ENCODE results near the gene JAML.

GRCh38 chr11:118148240-118148639, 76.6 kb downstream of the JAML start:
- TF ChIP-seq CTCF (conservative IDR thresholded peaks at IDR 0.05; ENCODE audit: low read length): no peak
- TF ChIP-seq EZH2phosphoT487 (IDR thresholded peaks at IDR 0.05; ENCODE audit: borderline replicate concordance): no peak
